WTC11 (cell line): ENCODE results near the gene ODAD3.

Source experiments
- ATF6 ChIP-seq: sonication (generic); formaldehyde crosslinking; IDR thresholded peaks from 2 replicates; pipeline ENCODE4 v1.8.1; 2023; ENCODE audit warnings: mild to moderate bottlenecking, missing genetic modification reagents
- CTCF ChIP-seq: fragments of 200-600 bp; IDR thresholded peaks from 2 replicates; pipeline ENCODE4 v1.8.0; 2022; ENCODE audit warnings: antibody characterized with exemption
- E2F4 ChIP-seq: sonication (generic); formaldehyde crosslinking; IDR thresholded peaks from 2 replicates; pipeline ENCODE4 v1.8.1; 2022; ENCODE audit warnings: low read depth, mild to moderate bottlenecking, moderate library complexity, missing genetic modification reagents, borderline replicate concordance
- ESRRA ChIP-seq: sonication (generic); formaldehyde crosslinking; IDR thresholded peaks from 2 replicates; pipeline ENCODE4 v1.8.1; 2022; ENCODE audit warnings: mild to moderate bottlenecking, missing genetic modification reagents, borderline replicate concordance
- ZBTB43 ChIP-seq: sonication (generic); formaldehyde crosslinking; IDR thresholded peaks from 2 replicates; pipeline ENCODE4 v1.8.1; 2023; ENCODE audit warnings: mild to moderate bottlenecking, missing genetic modification reagents
- ZNF263 ChIP-seq: sonication (generic); formaldehyde crosslinking; IDR thresholded peaks from 2 replicates; pipeline ENCODE4 v1.8.1; 2022; ENCODE audit warnings: low read depth, mild to moderate bottlenecking, moderate library complexity, missing genetic modification reagents
- ZNF281 ChIP-seq: sonication (generic); formaldehyde crosslinking; IDR thresholded peaks from 2 replicates; pipeline ENCODE4 v1.8.0; 2023; ENCODE audit warnings: mild to moderate bottlenecking, missing genetic modification reagents

- TF ChIP-seq ATF6 (no peak), CTCF (no peak), ZNF263 (CRISPR knock-in tag) (no peak), ZNF281 (CRISPR knock-in tag) (no peak), ZBTB43 (CRISPR knock-in tag) (no peak), ESRRA (CRISPR knock-in tag) (no peak), E2F4 (no peak)
Observed at GRCh38 chr19:11423164-11423790, 11.6 kb downstream of the ODAD3 start.
